OCI-LY3 (cell line): ENCODE results near the gene ENDOD1.

Source experiments
- EZH2phosphoT487 ChIP-seq: fragments of 200-600 bp; shearing (Covaris generic); IDR thresholded peaks from 2 replicates; pipeline ENCODE4 v1.6.1; 2018; ENCODE audit warnings: antibody characterized with exemption, mixed run types, low read depth
- TF ChIP-seq, protein P1 (sequence below): fragments of 200-600, 300-600 bp; sonication (generic); IDR thresholded peaks from 2 replicates; pipeline ENCODE4 v1.5.1; 2014; ENCODE audit warnings: antibody characterized with exemption, low read length, low read depth

DNA sequence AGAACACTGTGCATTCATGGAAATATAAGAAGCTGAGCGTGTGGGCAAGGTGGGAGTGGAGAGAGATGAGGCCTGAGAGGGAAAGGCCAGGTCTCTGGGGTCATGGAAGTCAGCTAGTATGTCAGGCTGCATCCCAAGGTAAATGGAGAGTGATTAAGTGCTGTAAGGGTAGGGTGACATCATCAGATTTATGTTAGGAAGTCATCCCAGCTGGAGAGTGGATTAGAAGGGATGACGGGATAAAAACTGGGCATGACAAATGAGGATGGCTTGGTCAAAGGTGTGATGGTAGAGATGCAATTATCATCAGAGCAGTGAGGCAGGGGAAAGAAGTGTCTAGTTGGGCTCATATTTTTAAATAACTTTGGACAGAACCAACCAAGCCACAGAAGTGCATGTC is 3.5 kb upstream of the ENDOD1 start:
- TF ChIP-seq, protein P1, sequence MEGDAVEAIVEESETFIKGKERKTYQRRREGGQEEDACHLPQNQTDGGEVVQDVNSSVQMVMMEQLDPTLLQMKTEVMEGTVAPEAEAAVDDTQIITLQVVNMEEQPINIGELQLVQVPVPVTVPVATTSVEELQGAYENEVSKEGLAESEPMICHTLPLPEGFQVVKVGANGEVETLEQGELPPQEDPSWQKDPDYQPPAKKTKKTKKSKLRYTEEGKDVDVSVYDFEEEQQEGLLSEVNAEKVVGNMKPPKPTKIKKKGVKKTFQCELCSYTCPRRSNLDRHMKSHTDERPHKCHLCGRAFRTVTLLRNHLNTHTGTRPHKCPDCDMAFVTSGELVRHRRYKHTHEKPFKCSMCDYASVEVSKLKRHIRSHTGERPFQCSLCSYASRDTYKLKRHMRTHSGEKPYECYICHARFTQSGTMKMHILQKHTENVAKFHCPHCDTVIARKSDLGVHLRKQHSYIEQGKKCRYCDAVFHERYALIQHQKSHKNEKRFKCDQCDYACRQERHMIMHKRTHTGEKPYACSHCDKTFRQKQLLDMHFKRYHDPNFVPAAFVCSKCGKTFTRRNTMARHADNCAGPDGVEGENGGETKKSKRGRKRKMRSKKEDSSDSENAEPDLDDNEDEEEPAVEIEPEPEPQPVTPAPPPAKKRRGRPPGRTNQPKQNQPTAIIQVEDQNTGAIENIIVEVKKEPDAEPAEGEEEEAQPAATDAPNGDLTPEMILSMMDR = no peak
- TF ChIP-seq EZH2phosphoT487 = no peak
